ENCODE measurements around the gene TSPAN15.

Gene TSPAN15

DNA sequence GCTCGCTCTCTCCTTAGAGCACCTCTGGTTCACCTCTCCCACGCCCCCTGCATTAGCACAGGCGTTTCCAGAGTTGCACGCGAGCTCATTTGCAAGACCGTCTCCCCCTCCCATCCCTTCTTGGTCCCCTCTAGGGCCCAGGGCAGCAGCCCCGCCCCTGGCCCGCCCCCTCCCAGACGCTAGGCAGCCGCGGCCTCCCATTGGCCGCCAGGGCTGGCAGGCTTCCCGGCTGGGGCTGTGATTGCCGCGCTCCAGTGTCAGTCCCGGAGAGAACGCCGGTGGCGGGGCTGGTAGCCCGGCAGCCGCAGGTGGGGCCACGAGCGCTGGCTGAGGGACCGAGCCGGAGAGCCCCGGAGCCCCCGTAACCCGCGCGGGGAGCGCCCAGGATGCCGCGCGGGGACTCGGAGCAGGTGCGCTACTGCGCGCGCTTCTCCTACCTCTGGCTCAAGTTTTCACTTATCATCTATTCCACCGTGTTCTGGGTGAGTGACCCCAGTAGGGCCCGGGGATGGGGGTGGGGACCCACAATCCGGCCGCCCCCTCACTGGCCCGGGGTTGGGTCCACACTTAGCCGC is at the start of gene TSPAN15:
TSS of gene TSPAN15 (plus strand) at position 257 of the 575 bp plus-strand sequence. CDS start at position 387, 130 bp downstream.
- DNase-seq (ENCODE audit: low spot score): peak; percentile 94

DNA sequence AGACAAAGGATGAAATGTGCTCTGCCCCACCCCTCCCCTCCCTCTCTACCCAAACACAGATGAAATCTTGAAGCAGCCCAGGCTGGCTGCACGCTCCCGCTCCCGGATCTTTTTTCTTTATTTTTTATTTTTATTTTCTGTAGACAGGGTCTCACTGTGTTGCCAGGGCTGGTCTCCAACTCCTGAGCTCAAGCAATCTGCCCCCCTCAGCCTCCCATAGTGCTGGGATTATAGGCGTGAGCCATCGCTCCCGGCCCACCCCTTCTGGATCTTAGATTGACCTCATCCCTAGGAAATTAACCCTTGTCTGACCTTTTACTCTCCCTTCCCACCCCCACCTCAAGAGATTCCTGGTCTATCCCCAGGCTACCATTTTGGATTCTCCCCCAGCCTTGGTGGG is 48.9 kb upstream of the TSPAN15 start:
- no peak for DNase-seq (ENCODE audit: low spot score)

DNA sequence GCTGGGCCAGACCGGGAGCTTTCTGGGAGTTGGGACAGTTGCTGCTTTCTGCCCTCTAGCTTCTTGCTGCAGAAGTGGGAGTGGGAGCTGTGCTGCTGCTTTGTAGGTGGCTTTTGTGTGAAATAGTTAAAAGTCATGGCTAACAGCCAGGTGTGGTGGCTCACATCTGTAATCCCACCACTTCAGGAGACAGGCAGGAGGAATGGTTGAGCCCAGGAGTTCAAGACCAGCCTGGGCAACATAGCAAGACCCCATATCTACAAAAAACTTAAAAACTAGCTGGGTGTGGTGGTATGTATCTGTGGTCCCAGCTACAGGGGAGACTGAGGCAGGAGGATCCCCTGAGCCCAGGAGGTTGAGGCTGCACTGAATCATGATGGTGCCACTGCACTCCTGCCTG is 48.2 kb upstream of the TSPAN15 start:
- no peak for DNase-seq (ENCODE audit: low spot score)

DNA sequence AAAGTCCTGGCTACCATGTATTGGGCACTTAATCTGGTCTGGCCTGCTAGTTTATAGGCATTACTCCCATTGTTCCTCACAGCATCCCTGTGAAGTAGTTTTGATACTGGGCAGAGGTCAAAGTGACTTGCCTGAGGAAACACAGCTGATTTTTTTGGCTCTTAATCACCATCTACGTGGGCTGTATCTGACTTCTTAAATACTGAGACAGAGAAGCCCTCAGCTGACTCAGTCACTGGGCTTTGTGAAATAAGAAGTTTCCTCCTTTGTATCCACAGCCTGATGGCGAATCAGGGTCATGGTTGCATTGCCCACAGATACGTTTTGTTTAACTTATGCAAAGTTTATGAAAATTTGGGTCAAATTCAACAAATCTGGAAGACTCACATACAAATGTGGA is 47.7 kb upstream of the TSPAN15 start:
- no peak for DNase-seq (ENCODE audit: low spot score)

DNA sequence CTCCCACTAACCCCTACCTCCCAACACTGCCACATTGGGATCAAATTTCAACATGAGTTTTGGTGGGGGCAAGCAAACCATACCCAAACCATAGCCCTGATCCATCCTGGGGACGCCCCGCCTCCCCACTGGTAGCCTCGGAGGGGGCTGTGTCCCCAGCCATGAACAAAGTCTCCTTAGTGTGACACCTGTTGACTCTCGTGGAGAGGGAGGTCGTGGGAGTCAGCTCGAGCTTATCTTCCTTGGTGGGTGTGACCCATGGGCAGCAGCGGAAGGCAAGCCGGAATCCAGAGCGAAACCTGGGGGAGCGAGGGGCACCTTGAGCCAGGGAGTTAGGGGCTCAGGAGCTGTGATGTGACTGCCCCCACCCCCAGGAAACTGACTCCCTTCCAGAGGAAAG is 46.5 kb upstream of the TSPAN15 start:
- DNase-seq (ENCODE audit: low spot score): no peak

DNA sequence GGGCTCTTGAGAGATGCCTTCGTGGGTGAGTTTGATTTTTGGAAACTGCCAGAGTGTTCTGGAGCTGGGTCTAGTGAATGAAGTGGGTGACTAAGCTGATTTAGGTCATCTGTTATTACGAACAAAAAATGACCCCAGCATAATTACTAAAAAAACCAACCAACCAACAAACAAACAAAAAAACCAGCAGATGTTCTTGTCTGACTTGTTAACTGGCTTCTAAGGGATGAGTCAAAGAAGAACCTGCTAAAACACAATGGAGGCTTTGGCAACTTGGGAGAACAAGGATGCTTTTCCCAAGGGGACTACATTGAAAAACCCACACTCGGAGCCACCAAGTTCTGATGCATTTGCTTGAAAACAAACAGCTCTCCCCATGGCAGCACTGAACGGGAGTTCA is 46.0 kb upstream of the TSPAN15 start:
- no peak for DNase-seq (ENCODE audit: low spot score)

DNA sequence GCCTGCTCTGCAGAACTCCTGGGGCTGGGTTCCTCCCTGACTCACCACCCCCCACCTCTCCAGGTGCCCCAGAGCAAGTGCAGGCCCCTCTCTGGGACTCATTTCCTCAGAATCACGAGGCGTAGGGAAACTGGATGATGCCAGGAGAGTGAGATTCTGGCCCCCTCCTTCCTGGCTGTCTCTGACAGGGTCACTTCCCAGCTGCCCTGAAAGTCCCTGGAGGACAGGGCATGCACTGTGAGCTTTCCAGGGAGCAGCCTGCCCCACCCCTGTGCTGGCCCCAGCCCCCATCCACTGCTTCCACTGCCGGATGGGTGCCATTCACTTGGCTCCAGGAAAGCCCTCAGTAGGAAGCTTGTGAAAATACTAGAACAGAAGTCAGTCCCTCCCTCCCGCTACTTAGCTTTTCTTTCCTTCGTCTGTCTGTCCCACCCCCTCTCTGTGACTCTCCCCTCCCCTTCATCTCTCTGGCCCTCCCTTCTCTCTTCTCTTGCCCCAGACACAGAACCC is 44.9 kb upstream of the TSPAN15 start:
- DNase-seq (ENCODE audit: low spot score): no peak

DNA sequence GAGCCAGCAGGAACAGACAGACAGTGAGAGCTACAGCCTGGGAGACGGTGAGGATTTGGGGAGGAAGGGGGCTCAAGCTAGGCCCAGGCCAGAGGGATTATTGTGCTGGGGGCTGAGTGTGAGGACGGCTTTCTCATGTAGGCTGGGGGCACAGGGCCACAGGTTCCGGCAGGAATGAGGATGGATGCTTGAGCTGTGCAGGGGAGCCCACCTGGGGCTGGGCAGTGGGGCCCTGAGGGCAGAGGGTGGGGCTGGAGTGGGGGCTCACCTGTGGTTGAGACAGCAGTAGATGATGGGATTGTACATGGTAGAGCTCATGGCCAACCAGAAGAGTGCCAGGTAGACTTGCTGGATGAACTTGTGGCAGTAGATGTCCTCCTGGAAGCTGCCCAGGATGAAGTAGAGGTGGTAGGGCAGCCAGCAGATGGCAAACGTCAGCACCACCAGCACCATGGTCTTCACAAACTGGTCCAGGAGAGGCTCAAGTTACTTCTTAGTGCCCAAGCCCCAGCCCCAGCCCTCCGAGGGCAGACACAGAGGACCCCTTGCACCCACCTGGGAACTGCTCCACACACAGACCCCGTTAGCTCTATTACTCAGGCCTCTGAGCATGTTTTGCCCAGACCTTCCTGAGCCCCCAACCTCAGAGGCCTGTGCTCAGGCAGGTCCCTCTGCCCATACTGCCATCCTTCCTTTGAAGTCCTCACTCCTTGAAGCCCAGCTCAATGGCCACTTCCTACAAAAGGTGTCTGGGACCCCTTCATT is 44.3 kb upstream of the TSPAN15 start:
- no peak for DNase-seq (ENCODE audit: low spot score)

DNA sequence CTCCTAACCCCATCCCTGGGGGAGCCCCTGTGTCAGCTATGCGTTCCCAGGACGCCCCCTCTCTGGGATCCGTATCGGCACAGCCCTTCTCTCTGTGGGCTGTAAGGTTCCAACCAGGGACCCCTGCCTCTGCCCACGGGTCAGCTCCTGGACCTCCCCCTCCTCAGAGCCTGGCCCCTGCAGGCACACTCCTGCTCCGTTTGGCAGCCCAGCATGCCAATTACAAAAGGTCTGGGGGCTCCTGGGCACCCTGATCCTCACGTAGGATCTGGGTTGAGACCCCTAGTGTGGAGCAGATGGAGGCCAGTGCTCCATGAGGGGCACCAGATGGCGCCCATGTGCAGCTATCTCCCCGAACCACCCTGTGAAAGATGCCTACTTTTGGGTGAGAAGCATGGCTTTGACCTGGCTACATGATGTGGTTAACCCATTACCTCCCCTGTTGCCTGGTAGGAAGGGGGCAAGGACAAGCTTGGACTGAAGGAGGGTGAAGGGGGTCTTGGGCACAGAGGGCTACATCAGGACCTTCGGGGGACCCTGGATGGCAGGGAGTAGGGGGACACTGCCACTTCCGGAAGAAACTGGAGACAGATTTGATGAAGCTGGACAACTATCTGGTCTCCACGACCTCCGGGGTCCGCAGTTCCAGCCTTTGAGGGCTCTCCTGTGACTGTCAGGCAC is 43.5 kb upstream of the TSPAN15 start:
- DNase-seq (ENCODE audit: low spot score): no peak

DNA sequence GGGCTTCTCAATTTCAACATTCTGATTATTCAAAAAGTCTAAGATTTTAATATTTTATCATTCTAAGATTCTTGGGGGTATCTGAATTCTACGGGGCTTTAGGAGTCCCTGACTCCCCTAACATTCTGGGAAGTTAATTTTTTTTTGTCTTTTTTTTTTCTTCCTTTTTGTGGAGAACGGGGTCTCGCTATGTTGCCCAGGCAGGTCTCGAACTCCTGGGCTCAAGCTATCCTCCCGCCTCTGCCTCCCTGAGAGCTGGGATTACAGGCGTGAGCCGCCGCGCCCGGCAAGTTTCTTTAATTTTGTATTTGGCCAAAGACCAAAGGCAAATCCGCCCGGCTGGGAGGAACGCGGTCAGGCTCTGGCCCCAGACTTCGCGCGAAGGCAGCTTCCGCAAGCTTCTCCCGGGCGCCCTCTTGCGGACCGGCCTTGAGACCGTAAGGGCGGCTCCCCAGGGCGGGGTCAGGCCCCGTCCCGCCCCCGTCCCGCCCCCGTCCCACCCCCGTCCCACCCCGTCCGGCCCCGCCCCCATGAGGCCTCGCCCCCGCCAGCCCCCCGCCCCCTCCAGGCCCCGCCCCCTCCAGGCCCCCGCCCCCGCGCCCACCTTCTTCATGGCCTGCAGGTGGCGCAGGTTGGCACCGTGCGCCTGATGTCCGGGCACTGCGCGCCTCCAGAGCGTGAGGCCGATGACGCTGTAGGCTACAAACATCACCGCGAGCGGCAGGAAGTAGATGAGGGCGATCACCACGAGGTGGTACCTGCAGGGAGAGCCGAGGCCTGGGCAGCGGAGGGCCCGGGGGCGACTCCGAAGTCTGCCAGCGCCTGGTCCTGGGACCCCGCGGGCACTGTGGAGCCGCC is 42.7 kb upstream of the TSPAN15 start:
- peak; percentile 86 for DNase-seq (ENCODE audit: low spot score)

DNA sequence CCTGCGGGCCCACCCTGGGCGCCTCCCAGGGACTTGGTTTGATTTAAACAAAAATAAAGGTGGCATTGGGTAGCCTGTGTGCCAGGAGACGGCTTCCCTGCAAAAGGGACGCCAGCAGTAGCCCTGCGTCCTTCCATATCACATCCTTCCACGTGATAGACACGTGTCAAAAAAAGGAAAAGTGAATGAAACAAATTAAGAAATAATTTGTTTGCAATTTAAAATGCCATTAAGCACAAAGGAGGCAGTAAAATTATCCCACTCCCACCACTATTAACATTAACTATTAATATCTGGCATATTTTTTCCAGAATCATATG is 42.1 kb upstream of the TSPAN15 start:
- no peak for DNase-seq (ENCODE audit: low spot score)

DNA sequence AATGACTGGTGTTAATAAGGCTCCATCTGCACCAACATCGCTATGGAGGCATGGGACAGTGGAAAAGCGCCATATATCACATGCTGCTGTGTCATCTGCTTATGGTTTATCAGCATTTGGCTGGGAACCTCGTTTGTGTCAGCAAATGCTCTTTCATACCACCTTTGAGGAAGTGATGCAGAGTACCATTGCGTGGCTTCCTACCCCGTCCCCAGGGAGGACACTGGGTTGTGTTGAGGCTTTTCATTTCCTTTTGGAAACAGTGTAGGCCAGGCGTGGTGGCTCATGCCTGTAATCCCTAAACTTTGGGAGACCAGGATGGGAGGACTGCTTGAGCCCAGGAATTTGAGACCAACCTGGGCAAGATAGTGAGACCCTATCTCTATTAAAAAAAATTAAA is 41.3 kb upstream of the TSPAN15 start:
- DNase-seq (ENCODE audit: low spot score): peak; percentile 14

DNA sequence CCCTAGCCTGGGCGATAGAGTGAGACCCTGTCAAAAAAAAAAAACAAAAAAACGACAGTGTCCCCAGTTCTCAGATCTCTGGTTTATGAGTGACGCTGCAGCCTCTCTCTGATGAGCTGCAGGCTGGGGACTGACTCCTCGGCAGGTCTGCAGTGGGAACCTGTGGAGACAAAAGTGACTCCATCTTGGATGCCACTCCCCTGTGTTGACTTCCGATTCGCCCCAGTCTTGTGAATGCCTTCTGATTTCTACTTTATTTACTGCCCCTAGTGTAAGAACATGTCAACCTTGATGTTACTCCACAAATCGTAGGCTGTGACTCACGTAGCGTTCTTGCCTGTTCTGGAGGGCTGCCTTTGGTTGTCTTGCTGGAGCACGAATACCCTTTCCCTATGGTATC is 40.8 kb upstream of the TSPAN15 start:
- no peak for DNase-seq (ENCODE audit: low spot score)

DNA sequence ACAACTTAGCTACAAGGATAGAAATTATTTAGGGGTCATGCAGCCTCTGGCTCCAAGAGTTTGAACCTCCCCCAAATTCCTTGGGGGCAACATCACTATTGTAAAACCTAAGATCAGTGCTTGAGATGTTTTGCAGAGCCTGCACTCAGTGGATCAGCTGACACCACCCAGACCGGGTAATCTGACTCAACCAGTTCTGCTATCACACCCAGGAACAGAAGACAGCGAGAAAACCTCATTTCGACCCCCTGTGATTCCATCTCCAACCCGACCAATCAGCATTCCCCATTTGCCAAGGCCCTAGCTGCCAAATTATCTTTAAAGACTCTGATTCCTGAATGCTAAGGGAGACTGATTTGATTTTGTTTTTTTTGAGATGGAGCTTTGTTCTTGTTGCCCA is 39.8 kb upstream of the TSPAN15 start:
- DNase-seq (ENCODE audit: low spot score): no peak

DNA sequence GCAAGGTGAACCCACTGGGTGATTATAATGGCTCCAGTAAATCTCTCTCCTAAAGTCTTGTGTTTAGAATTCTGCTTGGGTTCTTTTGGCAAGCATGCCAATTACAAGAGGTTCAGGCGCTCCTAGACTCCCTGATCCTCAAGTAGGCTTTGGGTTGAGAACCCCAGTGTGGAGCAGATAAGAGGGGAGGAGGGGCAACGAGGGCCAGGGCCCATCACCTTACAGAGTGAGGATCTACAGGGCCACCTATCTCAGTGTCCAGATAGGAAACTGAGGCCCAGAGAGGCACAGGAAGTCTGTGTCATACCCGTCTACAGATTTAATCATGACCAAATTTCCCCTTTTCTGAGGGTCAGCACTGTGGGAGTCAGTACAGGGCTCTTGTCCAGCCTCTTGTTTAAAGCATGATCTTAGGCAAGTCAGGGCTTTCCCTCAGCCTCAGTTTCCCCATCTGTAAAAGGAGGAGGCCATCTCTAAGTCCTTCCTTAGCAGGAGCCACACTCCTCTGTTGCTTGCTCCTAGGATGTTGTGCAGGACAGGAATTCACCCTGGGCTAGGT is 39.0 kb upstream of the TSPAN15 start:
- DNase-seq (ENCODE audit: low spot score): no peak

DNA sequence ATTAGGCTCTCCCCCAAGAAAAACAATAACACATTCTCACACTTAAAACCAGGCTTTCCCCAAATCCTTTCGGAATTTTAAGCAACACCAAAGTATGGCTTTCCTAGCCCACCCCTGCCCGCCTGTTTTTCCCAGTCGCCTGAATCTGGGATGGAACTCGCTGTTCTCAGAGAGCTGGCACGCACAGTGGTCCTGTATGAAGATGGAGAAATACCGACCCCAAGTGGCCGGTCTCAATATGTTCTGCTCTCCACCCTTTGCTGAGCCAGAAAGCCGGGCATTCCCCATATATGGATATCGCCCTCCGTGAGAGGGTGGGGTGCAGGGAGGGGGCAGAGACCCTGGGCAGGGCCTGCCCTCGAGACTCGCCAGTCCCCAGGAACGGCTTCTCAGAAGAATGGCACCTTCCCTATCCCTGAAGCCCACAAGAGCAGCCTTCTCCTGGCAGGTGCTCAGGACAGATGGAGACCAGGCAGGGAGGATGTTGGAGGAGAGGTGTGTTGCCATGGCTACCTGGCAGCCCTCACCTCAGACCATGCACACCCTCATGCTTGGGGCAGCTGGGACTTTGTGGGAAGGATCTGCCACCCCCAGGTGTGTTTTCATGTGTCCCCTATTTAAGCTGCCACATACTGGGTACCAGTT is 37.9 kb upstream of the TSPAN15 start:
- peak; percentile 33 for DNase-seq (ENCODE audit: low spot score)

DNA sequence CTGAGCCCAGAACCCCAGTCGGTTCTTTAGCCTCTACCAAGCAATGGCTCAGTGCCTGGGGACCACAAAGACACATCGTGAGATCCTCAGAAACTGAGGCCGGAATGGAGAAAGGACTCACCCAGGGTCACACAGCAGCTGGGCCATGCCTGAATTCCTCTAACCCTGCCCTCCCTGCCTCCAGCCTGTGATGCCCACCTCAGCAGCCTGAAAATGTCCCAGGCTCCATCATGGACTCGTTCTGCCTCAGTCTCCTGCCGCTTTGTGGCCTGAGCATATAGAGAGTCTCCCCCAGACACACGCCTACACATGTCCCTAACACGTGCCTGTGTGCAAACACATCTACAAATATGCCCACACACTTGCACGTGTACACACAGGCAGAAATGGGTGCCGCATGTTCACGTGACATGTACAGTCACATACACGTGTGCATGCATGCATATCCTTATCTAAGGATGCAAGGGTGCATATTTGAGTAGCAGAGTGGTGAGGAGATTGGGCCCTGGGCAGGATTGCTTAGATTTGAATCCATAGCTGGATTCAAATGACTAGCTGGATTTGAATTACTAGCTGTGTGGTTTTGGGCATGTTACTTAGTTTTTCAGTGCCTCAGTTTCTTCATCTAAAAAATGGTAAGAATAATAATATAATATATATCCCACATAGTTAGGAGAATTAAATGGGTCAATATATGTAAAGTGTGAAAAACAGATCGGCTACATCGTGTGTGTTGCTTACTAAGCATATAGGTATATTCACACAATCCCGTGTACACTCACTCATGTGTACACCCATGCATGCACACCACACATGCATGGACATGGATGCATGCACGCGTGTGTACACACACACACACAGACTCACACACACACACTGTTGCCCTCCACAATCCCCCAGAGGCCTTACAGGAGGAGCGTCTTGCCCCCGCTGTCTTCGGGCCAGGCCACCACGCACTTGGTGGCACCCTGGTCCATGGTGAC is 36.9 kb upstream of the TSPAN15 start:
- DNase-seq (ENCODE audit: low spot score): no peak

DNA sequence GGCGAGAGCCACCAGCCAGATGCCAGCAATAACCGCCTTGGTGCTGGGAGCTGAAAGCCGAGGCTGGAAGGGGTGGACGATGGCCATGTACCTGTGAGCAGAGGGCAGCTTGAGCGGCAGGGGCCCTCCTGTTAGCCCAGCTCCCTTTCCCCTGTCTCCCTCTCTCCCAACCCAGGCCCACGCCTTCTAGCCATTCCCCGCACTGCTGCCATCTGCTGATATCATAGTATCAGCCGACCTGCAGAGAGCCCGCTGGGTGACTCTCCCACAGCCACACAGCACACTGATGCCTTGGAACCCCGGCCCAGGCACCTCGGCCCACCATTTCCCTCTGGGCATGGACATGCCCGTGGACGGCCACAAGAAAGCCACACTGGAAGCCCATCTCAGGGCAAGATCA is 36.2 kb upstream of the TSPAN15 start:
- DNase-seq (ENCODE audit: low spot score): no peak

DNA sequence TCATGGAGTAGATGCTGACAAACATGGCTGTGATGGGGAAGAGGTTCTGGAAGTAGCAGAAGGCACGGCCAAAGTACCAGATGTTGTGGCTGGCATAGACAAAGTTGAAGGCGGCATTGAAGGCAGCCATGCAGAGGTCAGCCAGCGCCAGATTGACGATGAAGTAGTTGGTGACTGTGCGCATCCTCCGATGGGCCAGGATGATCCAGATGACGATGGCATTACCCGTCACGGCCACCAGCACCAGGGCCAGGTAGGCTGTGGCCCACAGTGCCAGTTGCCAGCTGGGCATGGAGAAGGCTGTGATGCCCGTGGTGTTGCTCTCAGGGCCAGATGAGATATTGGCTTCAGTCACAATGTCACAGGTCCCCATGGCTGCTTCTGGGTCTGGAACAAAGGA is 35.3 kb upstream of the TSPAN15 start:
- no peak for DNase-seq (ENCODE audit: low spot score)

DNA sequence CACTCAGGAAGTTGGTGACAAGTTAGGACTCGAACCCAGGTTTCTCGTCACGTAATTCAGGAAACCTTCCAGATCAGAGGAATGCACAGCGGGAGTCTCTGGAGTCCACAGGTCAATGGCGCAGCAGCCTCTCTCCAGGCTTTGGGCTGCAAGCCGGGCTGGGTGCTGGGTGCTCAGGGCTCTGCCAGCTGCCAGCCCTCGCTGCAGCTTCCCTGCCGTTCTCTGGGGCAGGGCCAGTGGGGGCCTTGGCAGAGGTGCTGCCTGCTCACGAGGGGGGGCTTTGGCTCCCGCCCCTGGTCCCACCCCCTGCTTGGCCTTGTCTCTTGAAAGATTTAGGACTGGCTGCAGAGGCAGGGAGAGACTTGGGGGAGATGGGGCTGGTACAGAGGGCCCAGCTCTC is 34.6 kb upstream of the TSPAN15 start, which contains the start of gene TACR2:
TSS of gene TACR2 (minus strand) at position 224 of the 400 bp plus-strand sequence. CDS start 595 bp downstream, outside the sequence.
- DNase-seq (ENCODE audit: low spot score): no peak

All from globus pallidus (tissue), 1 donor.